Activated naive CD8-positive, alpha-beta T cell treated with anti-CD3 and anti-CD28 coated beads, Interleukin-2, amount 10 ng/mL, durations not matched to agents 7 days and 5 days (primary cell): Measurements from ENCODE around the gene HRC. TPM values are rescaled to one million over a fixed set of nuclear protein-coding genes. Genes with fewer than 3 reads are reported as not detected.
"Not testable (repeated sequence)": the region's sequence is repeated elsewhere in the genome, so short reads cannot be mapped to it uniquely, and the experiment has no call there.

Source experiments
- ATAC-seq: fragments of 150-1000 bp; cut with Tn5 transposase; one replicate; pipeline ENCODE4 v1.10.0; 2021; ENCODE audit warnings: low read depth, moderate library complexity
- POLR2A ChIA-PET: fragments of 350-600 bp; sonication (Branson Sonifier 250); formaldehyde crosslinking; loops from one replicate; lab custom pipeline; 2021; ENCODE audit warnings: antibody characterized with exemption; lab: Charles Lee
- DNase-seq: peaks from one replicate; pipeline ENCODE4 v3.0.0; 2021
- H3K27ac Mint-ChIP-seq: one replicate; pipeline ENCODE4 v1.8.0; 2022; ENCODE audit warnings: mild to moderate bottlenecking, mixed read lengths
- H3K27me3 Mint-ChIP-seq: one replicate; pipeline ENCODE4 v1.8.0; 2022; ENCODE audit warnings: mild to moderate bottlenecking, moderate library complexity, mixed read lengths
- H3K36me3 Mint-ChIP-seq: one replicate; pipeline ENCODE4 v1.8.0; 2021; ENCODE audit warnings: mild to moderate bottlenecking, mixed read lengths
- H3K4me1 Mint-ChIP-seq: one replicate; pipeline ENCODE4 v1.8.0; 2021; ENCODE audit warnings: mixed read lengths
- H3K4me3 Mint-ChIP-seq: one replicate; pipeline ENCODE4 v1.8.0; 2022; ENCODE audit warnings: mild to moderate bottlenecking, moderate library complexity, mixed read lengths
- H3K9me3 Mint-ChIP-seq: one replicate; pipeline ENCODE4 v1.8.0; 2021; ENCODE audit warnings: mixed read lengths
- total RNA-seq, 2 experiments: library from RNA; stranded (reverse); gene quantifications; one replicate each; pipeline ENCODE4 v1.2.3, GENCODE V29; 2021

The HRC gene
- total RNA-seq, 2 experiments from 2014 or later: not detected

GRCh38 chr19:49151267-49152118 lies 3.7 kb downstream of the HRC start:
- Mint-ChIP-seq H3K4me1 (peaks cover 12% of the 10 kb centered on the region), H3K27me3 (peaks cover 69% of the 10 kb centered on the region), H3K36me3 (no peaks in the 10 kb centered on the region), H3K27ac (no peak overlapping the region), H3K4me3 (no peak overlapping the region), H3K9me3 (no peaks in the 10 kb centered on the region)
- POLR2A ChIA-PET: interaction anchor here (1.1 kb wide), 1 partner anchor 25 kb away, joined by 4 read pairs; no protein-coding TSS in a partner anchor
- DNase-seq: peak; percentile 63
- ATAC-seq: no peak

DNA sequence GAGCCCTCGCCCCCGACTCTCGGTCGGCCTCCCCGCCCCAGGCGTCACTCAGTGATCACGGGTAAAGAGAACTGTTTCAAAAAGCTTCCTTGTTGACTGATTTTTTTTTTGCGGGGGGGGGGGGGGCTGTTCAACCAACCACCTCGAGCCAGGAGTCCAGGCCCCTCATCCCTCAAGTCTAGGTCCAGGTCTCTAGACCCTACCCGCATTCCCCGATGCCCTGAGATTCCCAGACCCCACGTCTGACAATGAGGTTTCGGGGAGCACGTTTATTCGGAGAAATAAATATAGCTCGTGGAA lies 4.3 kb downstream of the HRC start:
- ATAC-seq: no peak
- POLR2A ChIA-PET: no interaction called here
- H3K36me3 Mint-ChIP-seq: no peaks in the 10 kb centered on the region
- no peak overlapping the region for H3K27ac Mint-ChIP-seq
- peaks cover 16% of the 10 kb centered on the region for H3K4me1 Mint-ChIP-seq
- H3K9me3 Mint-ChIP-seq: no peaks in the 10 kb centered on the region
- no peak for DNase-seq
- peaks cover 70% of the 10 kb centered on the region for H3K27me3 Mint-ChIP-seq
- peak overlapping the region; percentile 85 for H3K4me3 Mint-ChIP-seq

DNA sequence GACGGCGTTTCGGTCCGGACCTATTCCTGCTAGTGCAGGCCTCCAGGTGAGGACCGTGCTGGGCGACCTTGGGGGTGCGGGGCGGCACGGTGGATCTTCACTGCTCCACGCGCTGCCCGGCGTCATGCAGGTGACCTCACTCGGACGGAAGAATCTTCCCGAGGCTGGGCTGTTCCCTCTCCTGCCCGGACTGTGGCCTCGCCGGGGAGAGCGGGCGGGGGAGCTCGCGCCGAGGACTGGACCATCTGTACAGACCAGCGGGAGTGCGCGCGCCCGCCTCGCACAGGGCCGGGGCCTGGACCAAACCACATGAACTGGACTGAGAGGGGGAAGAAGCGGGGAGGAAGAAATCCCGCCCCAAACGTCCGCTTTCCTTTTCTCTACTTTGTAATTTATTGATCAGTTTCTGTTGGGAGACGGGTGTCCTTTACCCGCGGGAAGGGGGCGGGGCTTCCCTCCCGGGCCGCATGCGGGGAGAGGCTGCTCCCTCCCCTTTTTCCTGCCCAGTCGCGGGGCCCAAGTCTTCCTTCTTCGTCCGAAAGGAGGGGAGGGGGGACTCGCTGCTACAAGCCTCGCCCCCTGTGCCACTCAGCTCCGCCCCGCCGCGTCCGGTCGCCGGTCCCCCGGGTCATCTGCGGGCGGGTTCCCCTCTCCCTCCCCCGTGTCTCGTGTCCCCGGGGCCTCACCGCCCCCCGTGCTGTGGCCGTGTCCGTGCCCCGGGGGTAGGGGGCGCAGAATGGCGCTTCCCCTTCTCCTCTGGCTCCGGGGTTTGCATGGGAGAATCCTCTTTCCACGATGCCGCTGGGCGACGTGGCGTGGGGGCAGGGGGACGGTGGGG lies 4.9 kb downstream of the HRC start:
- ATAC-seq (peak; percentile 13), DNase-seq (peak; percentile 66)
- Mint-ChIP-seq H3K27ac (peak overlapping the region; percentile 54), H3K4me1 (peaks cover 20% of the 10 kb centered on the region), H3K36me3 (no peaks in the 10 kb centered on the region), H3K27me3 (peaks cover 72% of the 10 kb centered on the region), H3K4me3 (peak overlapping the region; percentile 85), H3K9me3 (no peaks in the 10 kb centered on the region)
- POLR2A ChIA-PET: interaction anchor here (0.5 to 0.6 kb wide), 2 partner anchors 76 to 660 kb away, joined by 4 read pairs; no protein-coding TSS in a partner anchor

GRCh38 chr19:49149652-49150105 lies 5.5 kb downstream of the HRC start:
- Mint-ChIP-seq H3K4me3 (peak overlapping the region; percentile 85), H3K4me1 (peaks cover 20% of the 10 kb centered on the region), H3K27ac (no peak overlapping the region), H3K36me3 (no peaks in the 10 kb centered on the region), H3K9me3 (no peaks in the 10 kb centered on the region), H3K27me3 (peaks cover 72% of the 10 kb centered on the region)
- DNase-seq (no peak), ATAC-seq (no peak)
- POLR2A ChIA-PET: no interaction called here

DNA sequence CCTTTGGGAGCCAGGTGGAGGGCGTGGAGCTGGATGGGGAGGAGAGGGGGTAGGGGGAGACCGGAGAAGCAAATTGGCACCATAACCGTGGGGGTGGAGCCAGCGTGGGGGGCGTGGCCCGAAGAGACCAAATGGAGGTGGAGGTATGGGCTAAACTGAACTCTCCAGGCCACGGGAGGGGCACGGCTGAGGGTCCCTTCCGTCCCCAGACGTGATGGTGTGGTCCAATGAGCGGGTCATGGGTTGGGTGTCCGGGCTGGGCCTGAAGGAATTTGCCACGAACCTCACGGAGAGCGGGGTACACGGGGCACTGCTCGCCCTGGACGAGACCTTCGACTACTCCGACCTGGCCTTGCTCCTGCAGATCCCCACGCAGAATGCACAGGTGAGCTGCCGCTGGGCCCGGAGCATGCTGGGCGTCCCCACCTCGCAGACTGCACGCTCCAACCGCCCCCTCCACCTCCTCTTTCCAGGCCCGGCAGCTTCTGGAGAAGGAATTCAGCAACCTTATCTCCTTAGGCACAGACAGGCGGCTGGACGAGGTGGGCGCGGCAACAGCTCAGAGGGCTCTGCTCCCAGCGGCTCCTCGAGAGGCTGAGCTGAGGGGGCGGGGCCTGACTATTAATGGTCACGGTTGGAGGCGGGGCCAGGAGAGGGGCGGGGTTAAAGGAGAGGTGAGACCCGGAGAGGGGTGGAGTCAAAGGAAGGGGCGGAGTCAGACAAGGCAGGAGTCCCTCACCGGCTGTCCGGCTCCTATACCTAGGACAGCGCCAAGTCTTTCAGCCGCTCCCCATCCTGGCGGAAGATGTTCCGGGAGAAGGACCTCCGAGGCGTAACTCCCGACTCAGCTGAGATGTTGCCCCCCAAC lies 6.2 kb downstream of the HRC start:
- Mint-ChIP-seq H3K27ac (no peak overlapping the region), H3K4me1 (peaks cover 20% of the 10 kb centered on the region), H3K4me3 (peak overlapping the region; percentile 85), H3K36me3 (no peaks in the 10 kb centered on the region), H3K9me3 (no peaks in the 10 kb centered on the region), H3K27me3 (peaks cover 70% of the 10 kb centered on the region)
- ATAC-seq (peak; percentile 40), DNase-seq (peak; percentile 85)
- POLR2A ChIA-PET: no interaction called here

GRCh38 chr19:49148044-49148682 lies 7.0 kb downstream of the HRC start:
- no peak for ATAC-seq
- POLR2A ChIA-PET: no interaction called here
- Mint-ChIP-seq H3K4me1 (peaks cover 17% of the 10 kb centered on the region), H3K9me3 (no peaks in the 10 kb centered on the region), H3K36me3 (no peaks in the 10 kb centered on the region), H3K4me3 (peak overlapping the region; percentile 63), H3K27me3 (peaks cover 62% of the 10 kb centered on the region), H3K27ac (no peak overlapping the region)
- DNase-seq: no peak

DNA sequence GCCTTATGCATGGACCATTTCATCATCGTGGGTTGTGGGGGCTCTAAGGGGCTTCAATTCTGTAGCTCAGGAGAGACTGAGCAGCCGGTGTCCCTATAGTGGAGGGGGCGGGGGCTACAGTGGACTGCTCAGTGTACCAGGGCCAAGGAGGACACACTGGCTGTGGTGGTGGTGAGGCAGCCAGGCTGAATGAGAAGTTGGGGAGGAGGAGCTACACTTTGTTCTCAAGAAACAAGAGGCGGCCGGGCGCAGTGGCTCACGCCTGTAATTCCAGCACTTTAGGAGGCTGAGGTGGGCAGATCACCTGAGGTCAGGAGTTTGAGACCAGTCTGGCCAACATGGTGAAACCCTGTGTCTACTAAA lies 8.8 kb downstream of the HRC start:
- Mint-ChIP-seq H3K27me3 (peaks cover 55% of the 10 kb centered on the region), H3K4me1 (peaks cover 23% of the 10 kb centered on the region)
- H3K9me3 Mint-ChIP-seq, H3K4me3 Mint-ChIP-seq, H3K27ac Mint-ChIP-seq, ATAC-seq, H3K36me3 Mint-ChIP-seq, DNase-seq, POLR2A ChIA-PET: not testable (repeated sequence)

- DNase-seq (peak; percentile 86), ATAC-seq (peak; percentile 32)
- Mint-ChIP-seq H3K4me1 (peaks cover 22% of the 10 kb centered on the region), H3K4me3 (peak overlapping the region; percentile 74), H3K27me3 (peaks cover 50% of the 10 kb centered on the region), H3K27ac (peak overlapping the region; percentile 70), H3K36me3 (no peaks in the 10 kb centered on the region), H3K9me3 (no peaks in the 10 kb centered on the region)
- POLR2A ChIA-PET: interaction anchor here (0.8 kb wide), 1 partner anchor 20 kb away, joined by 4 read pairs; no protein-coding TSS in a partner anchor
Measured at GRCh38 chr19:49145573-49146407, 9.4 kb downstream of the HRC start.

DNA sequence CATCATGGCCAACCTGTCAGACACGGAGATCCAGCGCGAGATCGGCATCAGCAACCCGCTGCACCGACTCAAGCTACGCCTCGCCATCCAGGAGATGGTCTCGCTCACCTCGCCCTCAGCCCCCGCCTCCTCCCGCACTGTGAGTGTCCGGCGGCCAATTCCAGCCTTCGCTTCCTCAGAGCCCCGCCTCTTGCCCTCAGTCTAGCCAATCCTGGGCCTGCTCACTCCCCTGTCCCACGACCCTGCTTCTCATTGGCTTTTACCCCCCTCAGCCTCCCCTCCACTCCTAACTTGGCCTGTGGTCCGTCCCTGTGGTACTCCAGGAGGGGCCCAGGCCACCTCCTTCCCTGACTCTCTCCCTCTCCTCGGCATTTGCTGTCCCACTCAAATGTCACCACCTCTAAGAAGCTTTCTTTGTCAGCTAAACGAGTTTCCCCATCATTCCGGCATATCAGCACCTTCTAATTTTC lies 12.3 kb downstream of the HRC start:
- peaks cover 26% of the 10 kb centered on the region for H3K27me3 Mint-ChIP-seq
- peaks cover 17% of the 10 kb centered on the region for H3K4me1 Mint-ChIP-seq
- POLR2A ChIA-PET: interaction anchor here (0.9 kb wide), 2 partner anchors 9 to 856 kb away, joined by 3 read pairs; no protein-coding TSS in a partner anchor
- ATAC-seq (peak; percentile 94), DNase-seq (peak; percentile 76)
- H3K36me3 Mint-ChIP-seq: no peaks in the 10 kb centered on the region
- no peaks in the 10 kb centered on the region for H3K9me3 Mint-ChIP-seq
- H3K27ac Mint-ChIP-seq: peak overlapping the region; percentile 68
- H3K4me3 Mint-ChIP-seq: peak overlapping the region; percentile 88

DNA sequence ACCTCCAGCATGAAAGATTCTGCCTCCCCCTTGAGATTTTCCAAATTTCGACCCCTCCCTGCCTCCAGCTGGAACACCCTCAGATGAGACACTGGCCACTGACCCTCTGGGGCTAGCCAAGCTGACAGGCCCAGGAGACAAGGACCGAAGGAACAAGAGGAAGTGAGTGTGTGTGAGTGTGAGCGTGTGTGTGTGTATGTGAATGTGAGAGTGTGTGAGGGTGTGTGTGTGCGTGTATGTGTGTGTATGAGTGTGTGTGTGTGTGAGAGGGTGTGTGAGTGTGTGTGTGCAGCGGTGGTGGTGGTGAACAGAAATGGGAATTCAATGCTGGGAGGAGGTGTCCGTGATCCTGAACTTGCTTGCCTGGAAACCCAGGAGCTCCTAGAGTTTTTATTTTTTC lies 13.8 kb downstream of the HRC start:
- peaks cover 17% of the 10 kb centered on the region for H3K4me1 Mint-ChIP-seq
- H3K4me3 Mint-ChIP-seq: no peak overlapping the region
- DNase-seq (no peak), ATAC-seq (no peak)
- no peaks in the 10 kb centered on the region for H3K36me3 Mint-ChIP-seq
- POLR2A ChIA-PET: interaction anchor here (0.6 kb wide), 2 partner anchors 46 to 124 kb away, joined by 3 read pairs; no protein-coding TSS in a partner anchor
- no peak overlapping the region for H3K27ac Mint-ChIP-seq
- H3K9me3 Mint-ChIP-seq: no peaks in the 10 kb centered on the region
- H3K27me3 Mint-ChIP-seq: peaks cover 13% of the 10 kb centered on the region

GRCh38 chr19:49140951-49141350 lies 14.2 kb downstream of the HRC start:
- ATAC-seq: no peak
- no peak for DNase-seq
- no peak overlapping the region for H3K4me3 Mint-ChIP-seq
- no peaks in the 10 kb centered on the region for H3K9me3 Mint-ChIP-seq
- H3K36me3 Mint-ChIP-seq: no peaks in the 10 kb centered on the region
- peaks cover 14% of the 10 kb centered on the region for H3K4me1 Mint-ChIP-seq
- H3K27ac Mint-ChIP-seq: no peak overlapping the region
- POLR2A ChIA-PET: interaction anchor here (0.6 kb wide), 2 partner anchors 46 to 123 kb away, joined by 3 read pairs; no protein-coding TSS in a partner anchor
- H3K27me3 Mint-ChIP-seq: peaks cover 11% of the 10 kb centered on the region
